Fibroblast of skin of scalp (primary cell): ENCODE results near the gene TMEM88. TPM values are rescaled to one million over a fixed set of nuclear protein-coding genes. Genes with fewer than 3 reads are reported as not detected.

Source experiments
- DNase-seq: peaks from one replicate; pipeline ENCODE4 v3.0.0-alpha.2; 2013
- polyA plus RNA-seq, 2 experiments: library from polyadenylated mRNA; unstranded; fragments of 120-200 nt; gene quantifications; one replicate each; pipeline ENCODE4 v1.2.1, GENCODE V29; 2013; ENCODE audit not compliant: insufficient read length in 2 of 2

The TMEM88 gene, protein sequence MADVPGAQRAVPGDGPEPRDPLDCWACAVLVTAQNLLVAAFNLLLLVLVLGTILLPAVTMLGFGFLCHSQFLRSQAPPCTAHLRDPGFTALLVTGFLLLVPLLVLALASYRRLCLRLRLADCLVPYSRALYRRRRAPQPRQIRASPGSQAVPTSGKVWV
- polyA plus RNA-seq (2013, experiment 1 of 2; ENCODE audit: insufficient read length) = 1.3 TPM
- 1.9 TPM for polyA plus RNA-seq (2013, experiment 2 of 2; ENCODE audit: insufficient read length)

GRCh38 chr17:7854851-7855659 is at the start of gene TMEM88:
TMEM88 (plus strand) TSS chr17:7855066; CDS start chr17:7855075, 9 bp downstream.
- no peak for DNase-seq

- DNase-seq = no peak
Measured at GRCh38 chr17:7806587-7806986, 48.3 kb upstream of the TMEM88 start.

DNA sequence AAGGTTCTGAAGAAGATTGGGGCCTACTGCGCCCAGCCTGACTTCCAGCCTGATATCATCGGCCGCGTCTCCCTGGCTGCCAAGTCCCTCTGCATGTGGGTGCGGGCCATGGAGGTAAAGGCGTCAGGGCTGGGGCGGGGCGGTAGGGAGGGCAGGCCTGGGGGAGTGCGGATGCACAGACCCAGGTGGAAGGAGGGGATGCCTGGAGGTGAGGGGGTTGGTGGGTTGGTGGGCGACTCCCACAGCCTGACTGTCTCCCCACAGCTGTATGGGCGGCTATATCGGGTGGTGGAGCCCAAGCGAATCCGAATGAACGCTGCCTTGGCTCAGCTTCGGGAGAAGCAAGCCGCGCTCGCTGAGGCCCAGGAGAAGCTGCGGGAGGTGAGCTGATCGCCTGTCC is 47.7 kb upstream of the TMEM88 start:
- no peak for DNase-seq

DNA sequence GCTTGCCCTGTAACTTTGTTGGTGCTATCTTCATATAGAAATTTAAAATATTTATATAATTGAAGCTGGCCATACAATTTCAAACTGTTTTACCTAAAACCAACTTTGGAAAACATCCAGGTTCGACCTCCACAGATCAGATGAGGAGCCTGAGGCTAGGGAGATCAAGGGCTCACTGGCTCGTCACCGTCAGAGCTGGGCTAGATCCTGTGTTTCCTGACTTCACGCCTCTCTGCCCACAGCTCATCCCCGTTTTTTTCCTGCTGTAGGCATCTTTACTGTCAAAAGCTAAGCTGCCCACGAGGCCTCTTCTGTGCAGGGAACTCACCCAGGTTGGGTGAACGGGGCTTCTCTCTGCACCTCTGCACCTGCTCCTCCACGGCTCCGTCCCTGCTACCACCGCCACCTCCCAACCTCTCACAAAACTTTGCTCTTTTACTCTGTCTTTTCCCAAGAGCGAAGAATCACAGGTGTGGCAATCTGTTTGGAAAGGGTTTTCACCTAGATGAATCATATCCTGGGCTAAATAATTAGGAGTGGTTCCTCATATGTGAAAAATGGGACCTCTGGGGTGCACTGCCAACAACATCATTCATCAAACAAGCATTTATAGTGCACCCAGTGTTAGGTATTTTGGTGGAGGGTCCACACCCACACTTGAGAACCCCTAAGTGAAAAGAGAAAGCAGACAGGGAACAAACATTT is 45.6 kb upstream of the TMEM88 start:
- DNase-seq = no peak

- DNase-seq = peak; percentile 37
Measured at GRCh38 chr17:7809791-7810343, 45.0 kb upstream of the TMEM88 start.

DNA sequence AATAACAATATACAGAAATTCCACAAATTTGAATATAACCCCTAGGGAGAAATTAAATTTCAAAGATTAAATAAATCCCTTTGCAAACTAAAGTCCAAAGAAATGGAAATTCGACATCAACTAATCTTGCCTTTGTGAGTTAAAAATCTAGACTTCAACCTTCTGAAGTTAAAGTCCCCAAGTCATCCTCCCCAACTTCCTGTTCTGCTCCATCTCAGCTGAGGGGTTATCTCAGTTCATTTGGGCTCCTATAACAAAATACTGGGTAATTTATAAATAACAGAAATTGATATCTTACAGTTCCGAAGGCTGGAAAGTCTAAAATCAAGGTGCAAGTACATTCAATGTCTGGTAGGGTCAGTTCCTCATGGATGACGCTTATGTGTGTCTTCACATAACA is 43.6 kb upstream of the TMEM88 start:
- no peak for DNase-seq

- no peak for DNase-seq
Measured at GRCh38 chr17:7814969-7815368, 39.9 kb upstream of the TMEM88 start.

DNA sequence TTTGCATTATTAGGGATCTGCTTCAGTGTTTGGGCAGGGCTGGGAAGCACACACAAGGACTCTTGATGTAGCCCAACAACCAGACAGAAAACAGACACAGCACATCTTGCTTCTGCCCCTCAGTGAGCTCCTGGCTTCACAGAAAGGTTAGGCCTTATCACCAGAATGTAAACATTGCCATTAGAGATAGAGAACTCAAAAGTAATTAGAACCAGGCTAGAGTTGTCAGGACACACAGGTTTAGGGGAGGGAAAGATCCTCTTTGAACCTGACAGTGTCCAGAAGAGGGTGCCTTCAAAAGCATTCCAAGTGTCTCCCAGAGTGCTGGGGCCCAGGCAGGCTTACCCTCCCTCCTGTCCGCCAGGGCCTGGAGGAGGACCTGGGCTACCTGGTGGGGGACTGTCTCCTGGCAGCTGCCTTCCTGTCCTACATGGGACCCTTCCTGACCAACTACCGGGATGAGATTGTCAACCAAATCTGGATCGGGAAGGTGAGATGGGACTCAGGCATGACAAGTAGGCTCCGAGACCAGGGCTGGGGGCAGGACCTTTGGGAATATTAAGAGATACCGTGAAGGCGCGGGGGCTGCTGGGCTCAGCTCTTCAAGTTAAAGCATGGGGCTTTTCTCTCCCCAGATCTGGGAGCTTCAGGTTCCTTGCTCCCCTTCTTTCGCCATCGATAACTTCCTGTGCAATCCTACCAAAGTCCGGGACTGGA is 37.8 kb upstream of the TMEM88 start:
- DNase-seq = no peak

DNA sequence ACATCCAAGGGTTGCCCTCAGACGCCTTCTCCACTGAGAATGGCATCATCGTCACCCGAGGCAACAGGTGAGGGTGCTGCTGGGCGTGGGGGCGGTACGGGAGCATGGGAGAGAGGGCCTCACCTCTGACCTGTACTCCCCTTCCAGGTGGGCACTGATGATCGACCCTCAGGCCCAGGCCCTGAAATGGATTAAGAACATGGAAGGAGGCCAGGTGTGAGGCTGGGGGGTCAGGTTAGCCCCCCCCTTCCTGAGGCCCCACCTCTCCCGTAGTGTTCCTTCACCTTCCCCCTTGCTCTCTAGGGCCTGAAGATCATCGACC is 37.3 kb upstream of the TMEM88 start:
- no peak for DNase-seq

DNA sequence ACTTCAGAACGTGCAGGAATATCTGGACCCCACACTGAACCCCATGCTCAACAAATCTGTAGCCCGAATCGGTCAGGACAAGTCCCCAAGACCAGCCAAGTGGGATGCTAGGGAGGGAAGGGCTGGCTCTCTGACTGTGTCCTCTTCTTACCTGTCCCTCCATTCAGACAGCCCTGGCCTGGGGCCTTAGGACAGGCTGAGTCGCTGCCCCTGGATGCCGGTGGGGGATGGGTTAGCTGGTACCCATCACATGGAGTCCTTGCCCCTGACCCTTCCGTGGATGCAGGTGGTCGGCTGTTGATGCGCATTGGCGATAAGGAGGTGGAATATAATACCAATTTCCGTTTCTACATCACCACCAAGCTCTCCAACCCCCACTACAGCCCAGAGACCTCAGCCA is 36.8 kb upstream of the TMEM88 start:
- DNase-seq = no peak

- DNase-seq = no peak
Measured at GRCh38 chr17:7818746-7819645, 35.9 kb upstream of the TMEM88 start.

DNA sequence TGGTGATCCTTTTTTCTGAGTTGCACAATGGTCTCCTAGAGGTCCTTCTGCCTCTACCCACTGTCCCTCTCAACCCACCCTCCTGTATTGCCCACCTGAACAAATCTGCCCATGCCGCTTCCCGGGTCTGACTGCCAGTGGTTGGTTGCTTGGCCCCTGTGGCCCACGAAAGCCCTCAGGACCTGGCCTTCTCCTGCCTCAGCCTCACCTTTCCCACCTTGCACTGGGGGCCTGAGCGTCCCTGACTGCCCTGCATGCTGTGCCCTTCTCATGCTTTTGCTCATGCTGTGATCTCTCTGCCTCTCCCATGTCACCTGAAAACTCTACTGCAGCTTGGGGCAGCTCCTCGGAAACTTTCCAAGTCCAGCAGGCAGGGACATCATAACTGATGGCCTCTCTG is 34.6 kb upstream of the TMEM88 start:
- DNase-seq = no peak

DNA sequence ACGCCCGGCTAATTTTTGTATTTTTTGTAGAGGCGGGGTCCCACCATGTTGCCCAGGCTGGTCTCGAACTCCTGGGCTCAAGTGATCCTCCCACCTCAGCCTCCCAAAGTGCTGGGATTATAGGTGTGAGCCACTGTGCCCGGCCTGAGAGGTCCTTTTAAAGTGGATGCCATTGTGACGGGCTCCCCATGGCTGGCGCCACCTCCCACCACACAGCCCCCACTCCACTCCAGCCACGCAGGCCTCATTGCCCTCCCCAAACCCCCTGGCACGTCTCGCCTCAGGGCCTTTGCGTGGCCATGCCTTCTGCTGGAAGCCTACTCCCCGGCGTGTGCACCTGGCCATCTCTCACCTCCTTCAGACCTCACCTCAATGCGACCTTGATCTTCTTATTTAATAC is 32.7 kb upstream of the TMEM88 start:
- DNase-seq = no peak

GRCh38 chr17:7823581-7824001 is 31.3 kb upstream of the TMEM88 start:
- DNase-seq = no peak

- no peak for DNase-seq
Measured at GRCh38 chr17:7824021-7824924, 30.6 kb upstream of the TMEM88 start.

DNA sequence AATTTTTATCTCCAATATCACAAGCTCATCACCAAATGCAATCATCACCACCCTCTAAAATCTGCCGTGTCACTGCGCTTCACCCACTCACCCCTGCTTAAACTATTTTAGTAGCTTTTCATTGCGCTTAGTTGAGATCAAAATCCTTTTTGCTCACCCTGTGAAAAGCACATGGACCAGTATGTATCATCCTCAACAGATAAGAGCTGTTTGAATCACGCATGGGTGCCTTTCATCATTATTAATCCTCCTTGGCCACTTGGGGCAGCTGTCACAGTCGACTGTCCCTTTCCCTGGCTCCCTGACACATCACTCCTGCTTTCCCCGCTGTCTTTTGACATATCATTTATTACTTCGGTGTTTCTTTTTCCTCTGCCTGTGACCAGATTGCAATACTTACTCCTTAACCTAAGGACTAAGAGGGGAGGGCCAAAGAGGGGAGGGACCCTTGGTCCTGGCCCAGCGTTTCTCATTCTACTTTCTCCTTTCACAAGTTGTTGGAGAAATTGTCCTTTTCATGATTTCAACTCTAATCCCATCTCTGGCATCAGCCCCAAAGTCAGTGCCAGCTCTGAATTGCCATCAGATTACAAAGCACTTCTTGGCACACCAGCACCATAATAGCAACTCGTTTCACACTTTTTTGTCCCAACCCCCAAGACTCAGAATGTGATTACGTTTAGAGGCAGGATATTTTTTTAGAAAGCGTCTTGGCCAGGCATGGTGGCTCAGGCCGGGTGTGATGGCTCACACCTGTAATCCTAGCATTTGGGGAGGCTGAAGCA is 29.5 kb upstream of the TMEM88 start:
- DNase-seq = peak; percentile 16

- no peak for DNase-seq
Measured at GRCh38 chr17:7830616-7831015, 24.2 kb upstream of the TMEM88 start.

- no peak for DNase-seq
Measured at GRCh38 chr17:7831233-7831632, 23.6 kb upstream of the TMEM88 start.

- no peak for DNase-seq
Measured at GRCh38 chr17:7832431-7832830, 22.4 kb upstream of the TMEM88 start.
